ENCODE measurements around the gene RHOH. TPM values are rescaled to one million over a fixed set of nuclear protein-coding genes. Genes with fewer than 3 reads are reported as not detected.
A peak's percentile ranks its signal among the peaks of the same experiment; 100 is the strongest.

RHOH gene
- total RNA-seq, 2 experiments from 2014 or later, result 38.2 to 83.2 TPM

DNA sequence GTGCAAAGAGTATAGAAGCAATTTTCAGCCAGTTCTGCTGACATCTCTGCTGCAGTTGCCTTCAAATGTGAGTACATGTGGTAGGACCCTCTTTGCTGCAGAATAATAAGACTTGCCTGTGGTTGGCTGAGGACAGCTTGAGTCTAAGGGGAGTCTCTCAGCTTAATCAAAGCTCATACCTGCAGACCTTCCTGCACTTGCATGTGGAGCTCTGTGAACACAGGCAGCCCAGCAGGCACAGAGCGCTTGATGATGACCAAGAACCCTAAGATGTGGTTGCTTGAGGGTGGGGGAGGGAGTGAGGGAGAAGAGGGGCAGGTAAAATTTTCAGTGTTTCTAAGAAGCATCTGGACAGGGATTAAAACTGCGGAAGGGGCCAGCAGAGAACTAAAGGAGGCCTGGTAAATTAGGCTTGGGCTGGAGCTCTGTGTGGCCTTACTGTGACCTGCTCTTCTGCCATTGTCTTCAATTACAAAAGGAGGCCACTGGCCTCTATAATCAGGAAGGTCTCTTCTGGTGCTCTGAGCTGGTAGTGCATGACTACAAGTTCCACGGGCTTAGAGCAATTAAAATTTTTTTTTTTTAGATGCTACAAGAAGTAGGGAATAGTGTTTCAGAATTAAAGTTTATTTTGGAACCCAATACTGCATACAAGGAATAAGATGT is 78.4 kb downstream of the RHOH start:
- ChIA-PET POLR2A (interaction anchor here (1.0 to 1.6 kb wide), 2 partner anchors 17 to 71 kb away, joined by 4 to 6 read pairs; no protein-coding TSS in a partner anchor), CTCF (ENCODE audit: unreplicated experiment) (interaction anchor here (0.9 kb wide), 1 partner anchor 14 kb away, joined by 5 read pairs; no protein-coding TSS in a partner anchor)
- no peak overlapping the region for H3K27ac ChIP-seq (ENCODE audit: low read depth, low read length, poor library complexity, severe bottlenecking)
- no peaks in the 10 kb centered on the region for H3K79me2 ChIP-seq (ENCODE audit: insufficient read depth, low read depth, low read length)
- H3K4me3 ChIP-seq (ENCODE audit: low read depth, low read length, poor library complexity, severe bottlenecking), result no peak overlapping the region
- no TSS peak for BruUV-seq (replicated peaks)
- intact Hi-C loops (cut with micrococcal nuclease; ENCODE audit: unreplicated experiment), result no loop called here
- TF ChIP-seq EZH2phosphoT487 (IDR thresholded peaks at IDR 0.05; ENCODE audit: borderline replicate concordance, low read depth, low read length), result no peak
- TF ChIP-seq, protein P1, sequence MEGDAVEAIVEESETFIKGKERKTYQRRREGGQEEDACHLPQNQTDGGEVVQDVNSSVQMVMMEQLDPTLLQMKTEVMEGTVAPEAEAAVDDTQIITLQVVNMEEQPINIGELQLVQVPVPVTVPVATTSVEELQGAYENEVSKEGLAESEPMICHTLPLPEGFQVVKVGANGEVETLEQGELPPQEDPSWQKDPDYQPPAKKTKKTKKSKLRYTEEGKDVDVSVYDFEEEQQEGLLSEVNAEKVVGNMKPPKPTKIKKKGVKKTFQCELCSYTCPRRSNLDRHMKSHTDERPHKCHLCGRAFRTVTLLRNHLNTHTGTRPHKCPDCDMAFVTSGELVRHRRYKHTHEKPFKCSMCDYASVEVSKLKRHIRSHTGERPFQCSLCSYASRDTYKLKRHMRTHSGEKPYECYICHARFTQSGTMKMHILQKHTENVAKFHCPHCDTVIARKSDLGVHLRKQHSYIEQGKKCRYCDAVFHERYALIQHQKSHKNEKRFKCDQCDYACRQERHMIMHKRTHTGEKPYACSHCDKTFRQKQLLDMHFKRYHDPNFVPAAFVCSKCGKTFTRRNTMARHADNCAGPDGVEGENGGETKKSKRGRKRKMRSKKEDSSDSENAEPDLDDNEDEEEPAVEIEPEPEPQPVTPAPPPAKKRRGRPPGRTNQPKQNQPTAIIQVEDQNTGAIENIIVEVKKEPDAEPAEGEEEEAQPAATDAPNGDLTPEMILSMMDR (conservative IDR thresholded peaks at IDR 0.05; ENCODE audit: low read length), result no peak
- no peak overlapping the region for H2AFZ ChIP-seq (ENCODE audit: low read length)
- no peaks in the 10 kb centered on the region for H4K20me1 ChIP-seq (ENCODE audit: insufficient read depth, low read length)
- no peak for DNase-seq (ENCODE audit: low spot score)
- H3K4me1 ChIP-seq (ENCODE audit: insufficient read depth, low read length, poor library complexity, severe bottlenecking), result no peaks in the 10 kb centered on the region
- H3K9me3 ChIP-seq (ENCODE audit: low read length), result no peaks in the 10 kb centered on the region
- no peaks in the 10 kb centered on the region for H3K9me2 ChIP-seq (ENCODE audit: insufficient read depth, low read length)
- no peaks in the 10 kb centered on the region for H3K36me3 ChIP-seq (ENCODE audit: insufficient read depth, low read length)
- H3K4me2 ChIP-seq (ENCODE audit: low read length), result no peak overlapping the region

DNA sequence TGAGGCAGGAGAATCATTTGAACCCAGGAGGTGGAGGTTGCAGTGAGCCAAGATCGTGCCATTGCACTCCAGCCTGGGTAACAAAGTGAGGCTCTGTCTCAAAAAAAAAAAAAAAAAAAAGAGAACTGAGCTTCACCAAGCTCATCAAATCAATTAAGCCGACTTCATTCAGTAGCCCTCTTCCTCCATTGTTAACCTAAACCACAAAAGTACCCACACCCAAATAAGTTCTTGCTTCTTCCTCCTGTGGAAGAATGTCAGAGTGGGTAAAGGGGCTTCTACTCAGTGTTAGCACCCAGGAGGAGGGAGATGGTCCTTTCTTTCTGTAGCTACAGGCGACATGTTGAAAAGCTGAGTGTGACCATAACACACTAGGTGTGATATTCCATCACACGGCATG is 79.7 kb downstream of the RHOH start:
- Histone ChIP-seq H3K9me2 (ENCODE audit: insufficient read depth, low read length) (no peaks in the 10 kb centered on the region), H4K20me1 (ENCODE audit: insufficient read depth, low read length) (no peaks in the 10 kb centered on the region), H3K79me2 (ENCODE audit: insufficient read depth, low read depth, low read length) (no peaks in the 10 kb centered on the region), H3K9me3 (ENCODE audit: low read length) (no peaks in the 10 kb centered on the region; the same call in 1 of the 2 replicates), H3K4me1 (ENCODE audit: insufficient read depth, low read length, poor library complexity, severe bottlenecking) (peaks cover 9% of the 10 kb centered on the region), H2AFZ (ENCODE audit: low read length) (no peak overlapping the region), H3K4me2 (ENCODE audit: low read length) (no peak overlapping the region), H3K4me3 (ENCODE audit: low read depth, low read length, poor library complexity, severe bottlenecking) (no peak overlapping the region), H3K36me3 (ENCODE audit: insufficient read depth, low read length) (no peaks in the 10 kb centered on the region), H3K27ac (ENCODE audit: low read depth, low read length, poor library complexity, severe bottlenecking) (no peak overlapping the region)
- TF ChIP-seq, protein P1 (conservative IDR thresholded peaks at IDR 0.05; ENCODE audit: low read length), result no peak
- no peak for TF ChIP-seq EZH2phosphoT487 (IDR thresholded peaks at IDR 0.05; ENCODE audit: borderline replicate concordance, low read depth, low read length)
- intact Hi-C loops (cut with micrococcal nuclease; ENCODE audit: unreplicated experiment), result no loop called here
- DNase-seq (ENCODE audit: low spot score), result no peak
- POLR2A ChIA-PET, result interaction anchor here (0.8 to 1.6 kb wide), 4 partner anchors 14 to 95 kb away, joined by 3 to 6 read pairs (median 4); no protein-coding TSS in a partner anchor
- CTCF ChIA-PET (ENCODE audit: unreplicated experiment), result interaction anchor here (0.6 kb wide), 1 partner anchor 11 kb away, joined by 3 read pairs; no protein-coding TSS in a partner anchor
- BruUV-seq (replicated peaks), result no TSS peak

DNA sequence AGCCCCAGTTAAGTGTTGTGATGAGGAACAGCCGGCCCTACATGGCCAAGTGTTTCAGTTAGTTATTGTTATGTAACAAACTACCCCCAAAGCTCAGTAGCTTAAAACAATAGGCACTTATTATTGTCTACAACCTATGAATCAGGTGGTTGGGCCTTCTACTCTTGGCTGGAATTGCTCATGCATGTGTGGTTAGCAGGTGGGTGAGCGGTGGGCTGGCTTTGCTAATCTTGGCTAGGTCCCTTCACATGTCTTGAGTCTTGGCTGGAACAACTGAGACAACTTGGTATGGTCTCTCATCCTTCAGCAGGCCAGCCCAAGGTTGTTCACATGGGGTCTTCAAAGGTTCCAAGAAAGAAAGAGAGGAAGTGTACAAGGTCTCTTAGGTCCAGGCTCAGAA is 83.8 kb downstream of the RHOH start:
- CTCF ChIA-PET (ENCODE audit: unreplicated experiment), result no interaction called here
- no peaks in the 10 kb centered on the region for H3K9me2 ChIP-seq (ENCODE audit: insufficient read depth, low read length)
- no peak overlapping the region for H3K27ac ChIP-seq (ENCODE audit: low read depth, low read length, poor library complexity, severe bottlenecking)
- H3K4me3 ChIP-seq (ENCODE audit: low read depth, low read length, poor library complexity, severe bottlenecking), result no peak overlapping the region
- no peaks in the 10 kb centered on the region for H4K20me1 ChIP-seq (ENCODE audit: insufficient read depth, low read length)
- no peaks in the 10 kb centered on the region for H3K36me3 ChIP-seq (ENCODE audit: insufficient read depth, low read length)
- BruUV-seq (replicated peaks), result no TSS peak
- TF ChIP-seq EZH2phosphoT487 (IDR thresholded peaks at IDR 0.05; ENCODE audit: borderline replicate concordance, low read depth, low read length), result no peak
- TF ChIP-seq, protein P1 (conservative IDR thresholded peaks at IDR 0.05; ENCODE audit: low read length), result no peak
- peak; percentile 53 for DNase-seq (ENCODE audit: low spot score)
- POLR2A ChIA-PET, result interaction anchor here (1.1 kb wide), 1 partner anchor 9 kb away, joined by 3 read pairs; no protein-coding TSS in a partner anchor
- H3K4me2 ChIP-seq (ENCODE audit: low read length), result no peak overlapping the region
- H3K79me2 ChIP-seq (ENCODE audit: insufficient read depth, low read depth, low read length), result no peaks in the 10 kb centered on the region
- peaks cover 14% of the 10 kb centered on the region for H3K4me1 ChIP-seq (ENCODE audit: insufficient read depth, low read length, poor library complexity, severe bottlenecking)
- H3K9me3 ChIP-seq (ENCODE audit: low read length), result peaks cover 3% of the 10 kb centered on the region; the same call in 1 of the 2 replicates
- intact Hi-C loops (cut with micrococcal nuclease; ENCODE audit: unreplicated experiment), result no loop called here
- H2AFZ ChIP-seq (ENCODE audit: low read length), result no peak overlapping the region

Data from OCI-LY7 (cell line).